SHP77 treated with DMSO at 0.1 percent for 48 hours (cell line): ENCODE measurements around the gene KIF13A.
"Not testable (repeated sequence)": the region's sequence is repeated elsewhere in the genome, so short reads cannot be mapped to it uniquely, and the experiment has no call there.

Experiments used
- DNase-seq: peaks from one replicate; lab custom pipeline; 2025; lab: John Stamatoyannopoulos, UW

KIF13A gene

GRCh38 chr6:17845598-17845997, 141.8 kb downstream of the KIF13A start:
- DNase-seq: no peak

- not testable (repeated sequence) for DNase-seq
Observed at GRCh38 chr6:17844967-17845366, 142.5 kb downstream of the KIF13A start.

- DNase-seq: no peak
Observed at GRCh38 chr6:17842934-17843821, 144.3 kb downstream of the KIF13A start.

- DNase-seq: no peak
Observed at GRCh38 chr6:17842014-17842776, 145.2 kb downstream of the KIF13A start.

GRCh38 chr6:17839513-17840223, 147.8 kb downstream of the KIF13A start:
- DNase-seq: no peak

GRCh38 chr6:17836293-17836692, 151.1 kb downstream of the KIF13A start:
- DNase-seq: no peak

- no peak for DNase-seq
Observed at GRCh38 chr6:17835784-17836183, 151.7 kb downstream of the KIF13A start.

- no peak for DNase-seq
Observed at GRCh38 chr6:17831135-17831534, 156.3 kb downstream of the KIF13A start.

GRCh38 chr6:17829905-17830304, 157.5 kb downstream of the KIF13A start:
- DNase-seq: no peak

- DNase-seq: no peak
Observed at GRCh38 chr6:17828149-17828548, 159.3 kb downstream of the KIF13A start.

GRCh38 chr6:17826301-17826700, 161.1 kb downstream of the KIF13A start:
- no peak for DNase-seq

GRCh38 chr6:17820055-17820454, 167.4 kb downstream of the KIF13A start:
- peak; percentile 63 for DNase-seq

- no peak for DNase-seq
Observed at GRCh38 chr6:17817763-17818162, 169.7 kb downstream of the KIF13A start.

GRCh38 chr6:17816921-17817611, 170.4 kb downstream of the KIF13A start:
- DNase-seq: no peak

- DNase-seq: no peak
Observed at GRCh38 chr6:17813542-17813941, 173.9 kb downstream of the KIF13A start.

GRCh38 chr6:17812311-17812710, 175.1 kb downstream of the KIF13A start:
- no peak for DNase-seq

GRCh38 chr6:17808609-17809008, 178.8 kb downstream of the KIF13A start:
- no peak for DNase-seq

- not testable (repeated sequence) for DNase-seq
Observed at GRCh38 chr6:17807431-17807830, 180.0 kb downstream of the KIF13A start.

- no peak for DNase-seq
Observed at GRCh38 chr6:17803409-17803808, 184.0 kb downstream of the KIF13A start.

GRCh38 chr6:17798477-17799154, 188.8 kb downstream of the KIF13A start:
- no peak for DNase-seq

- DNase-seq: no peak
Observed at GRCh38 chr6:17790489-17790888, 196.9 kb downstream of the KIF13A start.
